ENCODE results near the gene PTBP3. TPM values are rescaled to one million over a fixed set of nuclear protein-coding genes. Genes with fewer than 3 reads are reported as not detected.

Gene PTBP3, protein sequence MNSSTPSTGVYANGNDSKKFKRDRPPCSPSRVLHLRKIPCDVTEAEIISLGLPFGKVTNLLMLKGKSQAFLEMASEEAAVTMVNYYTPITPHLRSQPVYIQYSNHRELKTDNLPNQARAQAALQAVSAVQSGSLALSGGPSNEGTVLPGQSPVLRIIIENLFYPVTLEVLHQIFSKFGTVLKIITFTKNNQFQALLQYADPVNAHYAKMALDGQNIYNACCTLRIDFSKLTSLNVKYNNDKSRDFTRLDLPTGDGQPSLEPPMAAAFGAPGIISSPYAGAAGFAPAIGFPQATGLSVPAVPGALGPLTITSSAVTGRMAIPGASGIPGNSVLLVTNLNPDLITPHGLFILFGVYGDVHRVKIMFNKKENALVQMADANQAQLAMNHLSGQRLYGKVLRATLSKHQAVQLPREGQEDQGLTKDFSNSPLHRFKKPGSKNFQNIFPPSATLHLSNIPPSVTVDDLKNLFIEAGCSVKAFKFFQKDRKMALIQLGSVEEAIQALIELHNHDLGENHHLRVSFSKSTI
- 109 and 210 TPM in 2 replicates for total RNA-seq

DNA sequence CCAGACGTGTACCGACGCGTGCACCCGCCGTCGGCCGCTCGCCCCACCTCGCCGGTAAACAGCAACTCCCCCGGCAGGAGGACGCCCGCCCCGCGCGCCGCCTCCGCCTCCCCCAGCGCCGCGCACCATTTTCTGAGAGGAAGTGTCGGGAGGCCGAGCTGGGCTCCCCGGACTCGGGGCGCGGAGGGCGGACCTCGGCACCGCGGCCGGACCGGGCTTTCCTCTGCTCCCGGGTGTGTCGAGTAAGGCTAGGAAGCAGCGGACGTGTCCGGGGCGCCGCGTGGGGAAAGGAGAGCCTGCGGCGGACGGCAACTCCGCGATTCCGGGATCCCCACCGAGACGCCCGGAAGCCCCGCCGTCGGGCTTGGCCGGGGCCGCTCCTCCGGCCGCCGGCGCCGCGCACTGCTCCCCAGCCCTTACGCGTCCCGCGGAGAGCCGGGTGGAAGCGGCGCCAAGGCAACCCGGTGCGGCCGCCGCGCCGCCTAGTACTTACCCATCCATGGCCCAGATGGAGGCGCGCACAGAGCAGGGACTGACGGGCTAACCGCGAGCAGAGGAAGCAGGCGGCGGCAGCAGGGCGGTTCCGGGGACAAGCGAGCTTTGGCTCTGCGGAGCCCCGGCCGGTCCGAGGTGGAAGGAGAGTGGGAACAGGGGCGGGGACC is at the start of gene PTBP3:
TSS of gene PTBP3 (minus strand) at position 643 of the 662 bp plus-strand sequence. CDS start 35,754 bp downstream, outside the sequence.
- DNase-seq (ENCODE audit: low read depth), result no peak
- H3K4me3 ChIP-seq (ENCODE audit: low read depth, low read length), result peak within 1 kb of the TSS; percentile 89
- TF ChIP-seq, protein P1, sequence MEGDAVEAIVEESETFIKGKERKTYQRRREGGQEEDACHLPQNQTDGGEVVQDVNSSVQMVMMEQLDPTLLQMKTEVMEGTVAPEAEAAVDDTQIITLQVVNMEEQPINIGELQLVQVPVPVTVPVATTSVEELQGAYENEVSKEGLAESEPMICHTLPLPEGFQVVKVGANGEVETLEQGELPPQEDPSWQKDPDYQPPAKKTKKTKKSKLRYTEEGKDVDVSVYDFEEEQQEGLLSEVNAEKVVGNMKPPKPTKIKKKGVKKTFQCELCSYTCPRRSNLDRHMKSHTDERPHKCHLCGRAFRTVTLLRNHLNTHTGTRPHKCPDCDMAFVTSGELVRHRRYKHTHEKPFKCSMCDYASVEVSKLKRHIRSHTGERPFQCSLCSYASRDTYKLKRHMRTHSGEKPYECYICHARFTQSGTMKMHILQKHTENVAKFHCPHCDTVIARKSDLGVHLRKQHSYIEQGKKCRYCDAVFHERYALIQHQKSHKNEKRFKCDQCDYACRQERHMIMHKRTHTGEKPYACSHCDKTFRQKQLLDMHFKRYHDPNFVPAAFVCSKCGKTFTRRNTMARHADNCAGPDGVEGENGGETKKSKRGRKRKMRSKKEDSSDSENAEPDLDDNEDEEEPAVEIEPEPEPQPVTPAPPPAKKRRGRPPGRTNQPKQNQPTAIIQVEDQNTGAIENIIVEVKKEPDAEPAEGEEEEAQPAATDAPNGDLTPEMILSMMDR (conservative IDR thresholded peaks at IDR 0.05; ENCODE audit: low read depth, low read length), result no peak

DNA sequence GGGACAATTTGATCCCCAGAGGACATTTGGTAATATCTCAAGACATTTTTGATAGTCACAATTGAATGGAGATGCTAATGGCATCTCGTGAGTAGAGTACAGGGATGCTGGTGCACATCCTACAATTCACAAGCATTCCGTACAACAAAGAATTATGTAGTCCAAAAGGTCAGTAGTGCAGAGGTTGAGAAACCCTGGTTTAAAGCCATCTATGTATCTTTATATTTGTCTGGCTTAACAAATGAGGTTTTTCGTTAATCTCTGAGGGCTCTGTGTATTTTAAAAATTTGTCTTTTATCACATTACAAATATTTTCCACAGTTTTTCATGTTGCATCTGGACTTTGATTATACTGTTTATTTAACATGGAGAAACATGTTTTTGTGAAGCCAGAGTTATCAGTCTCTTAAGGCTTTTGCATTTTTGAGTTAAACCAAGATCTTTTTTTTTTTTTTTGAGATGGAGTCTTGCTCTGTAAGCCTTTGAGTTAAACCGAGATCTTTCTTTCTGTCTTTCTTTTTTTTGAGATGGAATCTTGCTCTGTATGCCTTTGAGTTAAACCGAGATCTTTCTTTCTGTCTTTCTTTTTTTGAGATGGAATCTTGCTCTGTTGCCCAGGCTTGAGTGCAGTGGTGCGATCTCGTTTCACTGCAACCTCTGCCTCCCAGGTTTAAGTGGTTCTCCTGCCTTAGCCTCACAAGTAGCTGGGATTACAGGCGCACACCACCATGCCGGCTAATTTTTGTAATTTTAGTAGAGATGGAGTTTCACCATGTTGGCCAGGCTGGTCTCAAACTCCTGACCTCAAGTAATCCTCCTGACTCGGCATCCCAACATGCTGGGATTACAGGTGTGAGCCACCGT is 49.3 kb upstream of the PTBP3 start:
- TF ChIP-seq, protein P1 (conservative IDR thresholded peaks at IDR 0.05; ENCODE audit: low read depth, low read length), result no peak
- no peak overlapping the region for H3K4me3 ChIP-seq (ENCODE audit: low read depth, low read length)
- DNase-seq (ENCODE audit: low read depth), result no peak

DNA sequence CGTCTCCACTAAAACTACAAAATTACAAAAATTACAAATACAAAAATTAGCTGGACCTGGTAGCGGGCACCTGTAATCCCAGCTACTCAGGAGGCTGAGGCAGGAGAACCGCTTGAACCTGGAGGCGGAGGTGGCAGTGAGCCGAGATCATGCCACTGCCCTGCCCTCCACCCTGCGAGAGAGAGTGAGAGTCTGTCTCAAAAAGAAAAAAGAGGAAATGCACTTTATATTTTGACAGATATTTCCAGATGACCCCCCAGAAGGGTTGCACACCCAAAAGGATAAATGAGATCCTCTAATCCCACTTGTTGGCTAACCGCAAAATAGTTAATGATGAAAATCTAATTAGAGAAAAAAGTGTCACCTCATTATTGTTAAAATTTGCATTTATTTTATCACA is 48.6 kb upstream of the PTBP3 start:
- DNase-seq (ENCODE audit: low read depth), result no peak
- TF ChIP-seq, protein P1 (conservative IDR thresholded peaks at IDR 0.05; ENCODE audit: low read depth, low read length), result no peak
- H3K4me3 ChIP-seq (ENCODE audit: low read depth, low read length), result no peak overlapping the region

DNA sequence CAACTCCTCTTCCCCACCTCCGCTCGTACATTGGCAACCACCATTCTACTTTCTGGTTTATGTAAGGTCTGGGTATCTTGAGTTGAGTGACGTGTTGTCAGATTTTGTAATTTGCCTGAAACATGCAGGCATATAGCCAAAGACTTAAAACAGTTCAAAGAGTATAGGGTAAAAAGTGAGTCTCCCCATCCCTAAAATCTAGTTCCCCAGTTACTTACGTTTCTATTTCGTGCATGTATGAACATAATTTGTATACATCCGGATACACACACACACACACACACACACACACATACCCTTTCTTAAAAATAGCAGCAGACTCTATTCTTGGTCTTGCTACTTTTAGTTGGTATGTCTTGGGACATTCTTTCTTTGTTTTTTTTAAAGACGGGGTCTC is 47.4 kb upstream of the PTBP3 start:
- H3K4me3 ChIP-seq (ENCODE audit: low read depth, low read length), result peak overlapping the region; percentile 82
- DNase-seq (ENCODE audit: low read depth), result no peak
- TF ChIP-seq, protein P1 (conservative IDR thresholded peaks at IDR 0.05; ENCODE audit: low read depth, low read length), result no peak

DNA sequence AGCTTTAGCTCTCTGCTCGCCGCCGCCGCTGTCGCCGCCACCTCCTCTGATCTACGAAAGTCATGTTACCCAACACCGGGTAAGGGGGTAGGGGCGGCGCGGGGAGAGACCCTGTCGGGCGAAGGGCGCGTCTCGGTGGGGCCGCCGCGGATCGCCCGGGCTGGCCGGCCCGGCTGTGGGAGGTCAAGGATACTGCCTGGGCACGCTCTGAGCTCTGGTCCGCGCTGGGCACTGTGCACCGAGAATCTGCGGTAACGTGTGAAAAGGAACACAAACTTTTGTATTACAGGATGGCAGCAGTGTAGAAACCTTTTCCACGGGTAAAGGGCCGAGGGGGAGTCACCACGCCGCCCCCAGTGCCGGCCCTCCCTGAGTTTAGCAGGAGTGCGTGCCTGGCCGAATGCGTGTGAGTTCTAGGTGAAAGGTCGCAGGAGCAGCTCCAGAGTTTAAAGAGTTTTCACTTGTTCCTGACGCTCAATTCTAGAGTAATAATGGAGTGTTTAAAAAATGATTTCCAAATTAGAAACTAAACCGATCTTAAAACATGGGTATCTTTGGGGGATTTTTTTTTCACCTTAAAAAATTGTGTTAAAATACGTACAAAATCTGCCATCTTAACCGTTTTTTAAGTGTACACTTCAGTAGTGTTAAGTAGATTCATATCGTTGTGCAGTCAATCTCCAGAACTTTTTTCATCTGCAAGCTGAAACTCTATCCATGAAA is 46.8 kb upstream of the PTBP3 start, which contains the start of gene HSDL2:
TSS of gene HSDL2 (plus strand) at position 7 of the 723 bp plus-strand sequence. CDS start at position 63, 56 bp downstream.
- peak within 1 kb of the TSS; percentile 82 for H3K4me3 ChIP-seq (ENCODE audit: low read depth, low read length)
- no peak for DNase-seq (ENCODE audit: low read depth)
- TF ChIP-seq, protein P1 (conservative IDR thresholded peaks at IDR 0.05; ENCODE audit: low read depth, low read length), result no peak
